Hepatocyte (in vitro differentiated cells): ENCODE measurements around the gene NPBWR2. TPM values are rescaled to one million over a fixed set of nuclear protein-coding genes. Genes with fewer than 3 reads are reported as not detected.

ENCODE experiments used
- DNase-seq: peaks from one replicate; pipeline ENCODE4 v3.0.0-alpha.2; 2016; ENCODE audit warnings: low spot score
- H2AFZ ChIP-seq: fragments of 200-600 bp; sonication (generic); 2 replicates; pipeline ENCODE4 v1.6.0; 2016; ENCODE audit warnings: antibody characterized with exemption, mild to moderate bottlenecking
- H3K27ac ChIP-seq: fragments of 200-600 bp; sonication (generic); 2 replicates; pipeline ENCODE4 v1.5.1; 2016; ENCODE audit warnings: mild to moderate bottlenecking
- H3K27me3 ChIP-seq: fragments of 200-600 bp; sonication (generic); 2 replicates; pipeline ENCODE4 v1.6.1; 2016
- H3K36me3 ChIP-seq: fragments of 200-600 bp; sonication (generic); replicated peaks from 2 replicates; pipeline ENCODE4 v1.5.1; 2016; ENCODE audit warnings: low read depth; ENCODE audit not compliant: insufficient read depth
- H3K4me1 ChIP-seq: fragments of 200-600 bp; sonication (generic); 2 replicates; pipeline ENCODE4 v1.5.1; 2016; ENCODE audit warnings: mild to moderate bottlenecking, moderate library complexity; ENCODE audit not compliant: insufficient read depth
- H3K4me2 ChIP-seq: fragments of 200-600 bp; sonication (generic); 2 replicates; pipeline ENCODE4 v1.6.0; 2016
- H3K4me3 ChIP-seq: fragments of 200-600 bp; sonication (generic); 2 replicates; pipeline ENCODE4 v1.5.1; 2016; ENCODE audit warnings: mild to moderate bottlenecking
- H3K79me2 ChIP-seq: fragments of 200-600 bp; sonication (generic); 2 replicates; pipeline ENCODE4 v1.6.0; 2017; ENCODE audit warnings: mild to moderate bottlenecking
- H3K9me2 ChIP-seq: fragments of 200-600 bp; sonication (generic); replicated peaks from 2 replicates; pipeline ENCODE4 v1.6.0; 2017; ENCODE audit warnings: mild to moderate bottlenecking; ENCODE audit not compliant: insufficient read depth
- H3K9me3 ChIP-seq: fragments of 200-600 bp; sonication (generic); 2 replicates; pipeline ENCODE4 v1.5.1; 2016; ENCODE audit warnings: low read depth, mild to moderate bottlenecking
- H4K20me1 ChIP-seq: fragments of 200-600 bp; sonication (generic); 2 replicates; pipeline ENCODE4 v1.6.0; 2016; ENCODE audit warnings: mild to moderate bottlenecking; ENCODE audit not compliant: insufficient read depth, poor library complexity, severe bottlenecking
- EZH2 ChIP-seq: fragments of 200-600 bp; sonication (generic); IDR thresholded peaks from 2 replicates; pipeline ENCODE4 v1.6.1; 2016; ENCODE audit warnings: antibody characterized with exemption, mild to moderate bottlenecking, borderline replicate concordance
- EZH2phosphoT487 ChIP-seq: fragments of 200-600 bp; sonication (generic); IDR thresholded peaks from one replicate; pipeline ENCODE4 v1.6.1; 2018; ENCODE audit warnings: antibody characterized with exemption, mild to moderate bottlenecking, low read depth, moderate library complexity; ENCODE audit not compliant: unreplicated experiment, severe bottlenecking
- WGBS: methylation state at CpG from one replicate; pipeline ENCODE4 v1.1.6; 2016; ENCODE audit warnings: low lambda C conversion rate; ENCODE audit errors: missing lambda C conversion rate; 5-methylcytosine and 5-hydroxymethylcytosine counted together
- polyA plus RNA-seq: library from polyadenylated mRNA; unstranded; fragments of >200 nt; fragmentation: Nextera tagmentation; extraction: Ambion mirVana; gene quantifications from 2 replicates; pipeline ENCODE4 v1.2.1, GENCODE V29; 2016
- total RNA-seq: library from RNA; depleted of rRNA; stranded (reverse); fragments of >200 nt; gene quantifications from 2 replicates; pipeline ENCODE4 v1.2.3, GENCODE V29; 2014
- TF ChIP-seq, protein P1 (sequence below): fragments of 200-600 bp; sonication (generic); IDR thresholded peaks from 2 replicates; pipeline ENCODE4 v1.5.1; 2016; ENCODE audit warnings: antibody characterized with exemption, mild to moderate bottlenecking; ENCODE audit not compliant: poor library complexity

The NPBWR2 gene
- total and polyA plus RNA-seq, 2 experiments from 2014 or later: not detected

DNA sequence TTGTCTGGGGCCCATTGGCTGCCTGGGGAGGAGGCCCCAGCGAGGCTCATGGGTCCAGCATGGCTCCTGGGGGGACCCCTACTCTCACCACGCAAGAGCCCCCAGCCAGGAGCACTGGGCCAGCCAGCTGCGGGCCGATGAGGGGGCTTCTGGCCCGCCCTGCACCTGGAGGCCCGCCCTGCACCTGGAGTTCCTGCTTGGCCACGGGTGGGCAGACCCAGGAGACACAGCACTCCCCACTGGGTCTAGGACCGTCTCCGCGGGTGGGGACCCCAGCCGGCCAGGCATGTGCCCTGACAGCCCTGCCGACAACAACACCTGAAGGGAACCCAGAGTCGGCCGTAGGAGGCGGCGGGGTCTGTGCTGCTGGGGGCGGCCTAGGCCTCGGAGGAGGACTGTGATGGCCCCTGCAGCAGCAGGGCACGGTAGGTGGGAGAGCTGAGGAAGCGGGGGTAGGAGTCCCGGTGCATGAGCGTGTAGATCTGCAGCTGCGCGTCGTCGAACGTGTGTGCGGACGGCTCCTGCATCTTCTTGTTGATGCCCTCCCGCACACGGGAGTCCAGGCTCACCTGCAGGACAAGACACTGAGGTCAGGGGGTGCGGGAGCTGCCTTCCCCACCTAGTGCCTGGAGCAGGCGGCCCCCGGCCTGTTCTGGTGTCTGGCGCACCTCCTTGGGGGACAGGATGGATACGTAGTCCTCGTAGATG is 33.7 kb downstream of the NPBWR2 start:
- H3K36me3 ChIP-seq: no peaks in the 10 kb centered on the region
- H3K9me2 ChIP-seq: no peaks in the 10 kb centered on the region
- TF ChIP-seq, protein P1, sequence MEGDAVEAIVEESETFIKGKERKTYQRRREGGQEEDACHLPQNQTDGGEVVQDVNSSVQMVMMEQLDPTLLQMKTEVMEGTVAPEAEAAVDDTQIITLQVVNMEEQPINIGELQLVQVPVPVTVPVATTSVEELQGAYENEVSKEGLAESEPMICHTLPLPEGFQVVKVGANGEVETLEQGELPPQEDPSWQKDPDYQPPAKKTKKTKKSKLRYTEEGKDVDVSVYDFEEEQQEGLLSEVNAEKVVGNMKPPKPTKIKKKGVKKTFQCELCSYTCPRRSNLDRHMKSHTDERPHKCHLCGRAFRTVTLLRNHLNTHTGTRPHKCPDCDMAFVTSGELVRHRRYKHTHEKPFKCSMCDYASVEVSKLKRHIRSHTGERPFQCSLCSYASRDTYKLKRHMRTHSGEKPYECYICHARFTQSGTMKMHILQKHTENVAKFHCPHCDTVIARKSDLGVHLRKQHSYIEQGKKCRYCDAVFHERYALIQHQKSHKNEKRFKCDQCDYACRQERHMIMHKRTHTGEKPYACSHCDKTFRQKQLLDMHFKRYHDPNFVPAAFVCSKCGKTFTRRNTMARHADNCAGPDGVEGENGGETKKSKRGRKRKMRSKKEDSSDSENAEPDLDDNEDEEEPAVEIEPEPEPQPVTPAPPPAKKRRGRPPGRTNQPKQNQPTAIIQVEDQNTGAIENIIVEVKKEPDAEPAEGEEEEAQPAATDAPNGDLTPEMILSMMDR: no peak
- TF ChIP-seq EZH2: no peak
- TF ChIP-seq EZH2phosphoT487: no peak
- no peak overlapping the region for H3K27ac ChIP-seq
- H3K79me2 ChIP-seq: no peaks in the 10 kb centered on the region
- no peaks in the 10 kb centered on the region for H3K9me3 ChIP-seq
- H3K4me2 ChIP-seq: no peak overlapping the region
- DNase-seq: no peak
- H3K4me3 ChIP-seq: no peak overlapping the region
- 93% methylated on average over 31 of the region's 37 CpGs for WGBS
- peaks cover under 1% of the 10 kb centered on the region for H3K4me1 ChIP-seq
- H2AFZ ChIP-seq: no peak overlapping the region
- H4K20me1 ChIP-seq: no peaks in the 10 kb centered on the region
- H3K27me3 ChIP-seq: no peaks in the 10 kb centered on the region

DNA sequence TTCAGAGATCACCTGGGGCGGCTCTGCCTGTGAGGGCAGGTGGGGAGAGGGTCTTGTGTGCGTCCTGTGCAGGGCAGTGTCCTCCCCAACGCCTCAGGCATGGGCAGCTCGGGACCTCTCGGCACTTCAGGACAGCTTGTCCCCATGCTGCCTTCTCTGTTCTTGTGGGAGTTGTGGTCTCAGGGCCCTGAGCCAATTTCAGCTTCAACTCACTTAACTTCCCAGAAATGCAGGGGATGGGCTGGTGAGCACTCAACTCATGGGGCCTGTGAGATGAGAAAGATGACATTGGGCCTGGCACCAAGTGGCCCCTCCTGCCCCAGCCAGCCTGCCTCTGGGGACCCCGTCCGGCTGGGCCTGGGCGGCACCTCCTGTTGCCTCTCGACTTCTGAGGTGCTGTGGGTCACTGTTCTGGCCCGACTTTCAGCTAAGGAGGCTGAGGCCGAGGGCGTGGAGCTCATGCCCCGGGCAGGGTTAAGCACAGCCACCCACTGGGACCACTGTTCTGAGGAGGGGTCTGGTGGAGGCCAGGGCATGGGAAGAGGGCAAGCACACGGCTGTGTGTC is 34.8 kb downstream of the NPBWR2 start:
- no peaks in the 10 kb centered on the region for H3K36me3 ChIP-seq
- no peaks in the 10 kb centered on the region for H3K9me2 ChIP-seq
- H3K4me3 ChIP-seq: no peak overlapping the region
- no peaks in the 10 kb centered on the region for H3K9me3 ChIP-seq
- H3K4me1 ChIP-seq: no peaks in the 10 kb centered on the region
- H3K79me2 ChIP-seq: no peaks in the 10 kb centered on the region
- H4K20me1 ChIP-seq: no peaks in the 10 kb centered on the region
- no peak overlapping the region for H2AFZ ChIP-seq
- WGBS: 90% methylated on average over 14 of the region's 14 CpGs
- TF ChIP-seq EZH2phosphoT487 (no peak), EZH2 (no peak)
- TF ChIP-seq, protein P1: no peak
- no peak overlapping the region for H3K4me2 ChIP-seq
- no peak overlapping the region for H3K27ac ChIP-seq
- DNase-seq: no peak
- H3K27me3 ChIP-seq: no peaks in the 10 kb centered on the region

DNA sequence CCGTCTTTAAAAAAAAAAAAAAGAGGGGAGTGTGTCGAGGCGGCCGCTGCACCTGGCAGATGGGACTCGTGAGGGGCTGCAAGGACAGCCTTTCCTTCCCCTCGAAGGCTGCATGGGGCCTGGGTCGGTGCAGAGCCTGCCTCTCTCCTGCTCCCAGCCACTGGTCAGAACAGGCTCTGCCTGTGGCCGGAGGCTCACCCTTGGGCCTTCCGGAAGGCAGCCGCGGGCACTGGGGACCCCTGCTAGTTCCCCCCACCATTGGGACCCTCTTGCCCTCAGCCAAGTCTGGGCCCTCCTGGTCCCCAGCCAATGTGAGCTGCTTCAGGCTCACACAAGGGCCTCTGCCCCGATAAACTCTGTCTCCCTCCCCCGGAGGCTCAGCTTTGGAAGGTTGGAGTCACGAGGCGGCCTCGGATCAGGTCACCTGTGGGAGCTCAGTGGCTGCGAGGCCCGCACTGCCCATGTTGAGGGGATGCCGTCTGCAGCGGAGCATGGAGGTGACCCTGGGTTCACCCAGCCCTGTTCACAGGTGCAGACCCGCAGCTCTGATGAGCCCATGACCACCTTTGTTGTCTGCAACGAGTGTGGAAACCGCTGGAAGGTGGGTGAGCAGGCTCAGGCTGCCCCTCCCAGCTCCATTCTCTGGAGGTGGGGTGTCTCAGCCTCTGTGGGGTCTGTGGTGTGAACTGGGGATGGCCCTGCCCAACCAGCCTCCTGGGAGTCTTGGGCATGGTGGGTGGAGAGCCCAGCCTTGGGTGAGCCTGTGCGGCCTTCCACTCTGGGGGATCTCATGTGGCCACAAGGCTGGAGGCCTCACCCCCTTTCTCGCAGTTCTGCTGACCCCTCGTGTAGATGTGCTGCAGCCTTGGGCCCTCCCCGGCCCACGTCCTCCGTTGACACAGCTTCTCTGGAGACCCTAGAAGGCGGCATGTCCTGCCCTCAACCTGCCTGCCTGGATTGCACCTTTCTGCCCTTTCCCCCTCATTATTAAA is 35.7 kb downstream of the NPBWR2 start:
- no peak overlapping the region for H3K4me3 ChIP-seq
- 93% methylated on average over 29 of the region's 30 CpGs for WGBS
- no peaks in the 10 kb centered on the region for H3K36me3 ChIP-seq
- H4K20me1 ChIP-seq: no peaks in the 10 kb centered on the region
- H3K4me2 ChIP-seq: no peak overlapping the region
- H3K27me3 ChIP-seq: no peaks in the 10 kb centered on the region
- no peaks in the 10 kb centered on the region for H3K9me3 ChIP-seq
- H3K79me2 ChIP-seq: no peaks in the 10 kb centered on the region
- DNase-seq: no peak
- H3K9me2 ChIP-seq: no peaks in the 10 kb centered on the region
- TF ChIP-seq, protein P1: no peak
- TF ChIP-seq EZH2 (no peak), EZH2phosphoT487 (no peak)
- no peak overlapping the region for H3K27ac ChIP-seq
- no peak overlapping the region for H2AFZ ChIP-seq
- H3K4me1 ChIP-seq: no peaks in the 10 kb centered on the region
